Brain microvascular endothelial cell (primary cell): ENCODE results near the gene SLC39A3.

ENCODE experiments used
- DNase-seq: peaks from one replicate; pipeline ENCODE4 v3.0.0-alpha.2; 2020
- H3K27ac ChIP-seq: fragments of 250-450 bp; sonication (Bioruptor Pico); 2 replicates; pipeline ENCODE4 v1.5.1; 2020; ENCODE audit warnings: mild to moderate bottlenecking, moderate library complexity
- H3K27me3 ChIP-seq: fragments of 250-450 bp; sonication (Bioruptor Pico); replicated peaks from 2 replicates; pipeline ENCODE4 v1.5.1; 2020; ENCODE audit warnings: mild to moderate bottlenecking
- H3K36me3 ChIP-seq: fragments of 250-450 bp; sonication (Bioruptor Pico); replicated peaks from 2 replicates; pipeline ENCODE4 v1.5.1; 2020; ENCODE audit warnings: mild to moderate bottlenecking
- H3K4me3 ChIP-seq: 2 replicates; pipeline ENCODE4 v1.5.1; 2011; ENCODE audit warnings: low read depth, mild to moderate bottlenecking, control low read depth, low read length, moderate library complexity
- in situ Hi-C: cut with HindIII; loops from 2 replicates; pipeline ENCODE4 v1.10.0; 2017; ENCODE audit warnings: low sequenced_read_pairs, low pct_ligation_motif_present
- TF ChIP-seq, protein P1 (sequence below): IDR thresholded peaks from 2 replicates; pipeline ENCODE4 v1.5.1; 2011; ENCODE audit warnings: low read depth, mild to moderate bottlenecking, moderate library complexity, low read length, control low read depth, inconsistent platforms; ENCODE audit errors: missing control alignments

SLC39A3 gene

DNA sequence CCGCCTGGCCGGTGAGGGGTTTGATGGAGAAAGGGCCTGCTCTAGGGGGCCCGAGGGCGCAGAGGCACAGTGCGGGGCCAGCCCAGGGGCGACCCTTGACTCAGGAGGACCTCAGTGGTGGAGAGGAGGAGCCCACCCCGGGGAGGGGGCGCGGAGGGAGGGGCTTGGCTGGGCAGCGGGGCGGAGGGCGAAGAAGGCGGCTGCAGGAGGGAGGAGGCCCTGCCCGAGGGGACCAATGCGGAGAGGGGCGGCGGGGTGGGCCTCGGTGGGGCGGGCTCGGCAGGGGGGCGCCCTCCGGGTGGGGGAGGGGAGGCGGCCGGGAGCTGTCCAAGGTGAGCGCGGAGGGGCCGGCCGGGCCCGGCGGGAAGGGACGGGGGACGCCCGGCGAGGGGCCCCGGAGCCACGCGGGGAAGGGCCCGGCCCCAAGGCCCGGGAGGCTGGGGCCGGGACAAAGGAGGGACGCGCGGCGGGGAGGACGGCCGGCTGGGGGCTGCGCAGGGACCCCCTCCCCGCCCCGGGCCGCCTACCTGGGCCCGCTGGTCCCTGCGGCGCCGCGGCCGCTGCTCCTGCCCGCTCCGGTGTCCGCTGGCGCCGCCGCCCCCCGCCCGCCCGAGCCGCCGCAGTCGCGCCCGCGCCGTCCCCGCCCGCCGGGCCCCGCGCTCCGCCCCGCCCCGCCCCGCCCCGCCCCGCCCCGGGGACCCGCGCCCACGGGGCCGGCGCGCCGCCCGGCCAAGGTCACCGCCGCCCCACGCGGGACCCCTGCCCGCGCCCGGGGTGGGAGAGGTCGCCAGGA is 18.8 kb downstream of the SLC39A3 start, which contains the start of gene DIRAS1:
DIRAS1 (minus strand) TSS at position 596 of the 793 bp plus-strand sequence. CDS start 3,566 bp downstream, outside the sequence.
- Histone ChIP-seq H3K4me3 (peak within 1 kb of the TSS; percentile 15), H3K36me3 (no peaks in the 10 kb centered on the region), H3K27ac (no peak within 1 kb of the TSS), H3K27me3 (peaks cover 10% of the 10 kb centered on the region)
- DNase-seq: no peak
- TF ChIP-seq, protein P1, sequence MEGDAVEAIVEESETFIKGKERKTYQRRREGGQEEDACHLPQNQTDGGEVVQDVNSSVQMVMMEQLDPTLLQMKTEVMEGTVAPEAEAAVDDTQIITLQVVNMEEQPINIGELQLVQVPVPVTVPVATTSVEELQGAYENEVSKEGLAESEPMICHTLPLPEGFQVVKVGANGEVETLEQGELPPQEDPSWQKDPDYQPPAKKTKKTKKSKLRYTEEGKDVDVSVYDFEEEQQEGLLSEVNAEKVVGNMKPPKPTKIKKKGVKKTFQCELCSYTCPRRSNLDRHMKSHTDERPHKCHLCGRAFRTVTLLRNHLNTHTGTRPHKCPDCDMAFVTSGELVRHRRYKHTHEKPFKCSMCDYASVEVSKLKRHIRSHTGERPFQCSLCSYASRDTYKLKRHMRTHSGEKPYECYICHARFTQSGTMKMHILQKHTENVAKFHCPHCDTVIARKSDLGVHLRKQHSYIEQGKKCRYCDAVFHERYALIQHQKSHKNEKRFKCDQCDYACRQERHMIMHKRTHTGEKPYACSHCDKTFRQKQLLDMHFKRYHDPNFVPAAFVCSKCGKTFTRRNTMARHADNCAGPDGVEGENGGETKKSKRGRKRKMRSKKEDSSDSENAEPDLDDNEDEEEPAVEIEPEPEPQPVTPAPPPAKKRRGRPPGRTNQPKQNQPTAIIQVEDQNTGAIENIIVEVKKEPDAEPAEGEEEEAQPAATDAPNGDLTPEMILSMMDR: no peak
- in situ Hi-C loops: no loop called here

- Histone ChIP-seq H3K27me3 (peaks cover 10% of the 10 kb centered on the region), H3K27ac (no peak overlapping the region), H3K4me3 (peak overlapping the region; percentile 15), H3K36me3 (no peaks in the 10 kb centered on the region)
- TF ChIP-seq, protein P1: peak; percentile 22
- DNase-seq: peak; percentile 5
- in situ Hi-C loops: no loop called here
Observed at GRCh38 chr19:2719920-2720776, 19.7 kb downstream of the SLC39A3 start.

DNA sequence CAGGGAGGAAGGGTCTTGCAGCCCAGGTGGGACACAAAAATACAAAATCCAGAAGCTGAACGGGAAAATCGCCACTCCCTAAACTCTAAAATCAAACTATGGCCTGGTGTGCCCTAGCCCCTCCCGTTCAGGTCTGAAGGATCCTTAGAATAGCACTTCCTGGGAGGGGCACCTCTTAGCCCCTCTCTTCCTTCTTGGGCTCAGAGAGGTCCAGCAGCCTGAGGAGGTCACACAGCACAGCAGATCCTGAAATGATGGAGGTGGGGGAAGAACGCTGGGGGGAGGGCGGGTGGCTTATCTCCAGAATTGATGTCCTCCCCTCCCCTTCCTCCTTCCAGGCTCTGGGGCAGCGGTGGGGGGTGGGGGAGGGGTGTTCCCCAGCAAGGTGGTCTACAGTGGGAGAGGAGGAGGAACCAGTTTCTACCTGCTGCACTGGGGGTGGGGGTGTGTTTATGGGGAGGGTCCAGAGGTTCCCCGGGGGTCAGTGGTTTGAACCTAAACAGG is 20.5 kb downstream of the SLC39A3 start:
- in situ Hi-C loops: no loop called here
- DNase-seq: no peak
- H3K27me3 ChIP-seq: peaks cover 10% of the 10 kb centered on the region
- H3K27ac ChIP-seq: no peak overlapping the region
- no peaks in the 10 kb centered on the region for H3K36me3 ChIP-seq
- TF ChIP-seq, protein P1: no peak
- H3K4me3 ChIP-seq: no peak overlapping the region

DNA sequence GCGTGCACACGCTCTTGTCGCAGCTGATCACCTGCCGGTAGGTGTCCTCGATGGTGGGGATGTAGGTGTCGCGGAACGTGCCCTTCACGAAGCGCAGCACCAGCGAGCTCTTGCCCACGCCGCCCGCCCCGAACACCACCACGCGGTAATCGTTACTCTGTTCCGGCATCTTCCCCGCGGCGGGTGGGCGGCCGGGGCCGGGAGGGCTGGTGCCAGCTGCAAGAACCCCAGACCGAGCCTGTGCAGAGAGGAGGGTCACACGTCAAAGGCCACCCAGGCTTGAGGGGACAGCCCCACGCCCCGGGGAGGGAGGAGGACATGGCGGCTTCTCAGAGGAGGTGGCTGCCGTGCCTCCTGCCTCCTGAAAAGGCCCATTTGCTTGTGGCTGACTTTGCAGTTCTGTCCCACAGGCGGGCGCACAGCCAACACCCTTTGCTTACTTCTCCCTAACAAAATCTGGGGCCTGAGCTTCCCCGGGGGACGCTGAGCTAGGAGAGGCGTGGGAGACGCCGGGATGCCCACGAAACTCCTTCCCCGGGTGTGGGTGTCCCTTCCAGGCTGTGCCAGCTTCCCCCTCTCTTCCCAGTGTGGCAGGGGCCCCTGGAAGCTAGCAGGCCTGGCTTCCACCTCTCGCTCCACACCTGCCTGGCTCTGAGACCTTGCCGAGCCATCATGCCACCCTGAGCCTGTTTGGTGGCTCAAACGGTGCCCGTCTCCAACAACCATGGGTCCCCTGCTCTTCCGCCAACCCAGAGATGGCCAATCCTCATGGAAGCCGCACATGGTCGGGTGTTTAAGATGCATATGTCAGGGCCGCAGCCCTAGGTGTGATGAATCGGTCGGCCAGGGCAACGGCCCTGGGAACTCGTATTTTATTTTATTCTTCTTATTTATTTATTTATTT is 21.9 kb downstream of the SLC39A3 start:
- TF ChIP-seq, protein P1: no peak
- in situ Hi-C loops: no loop called here
- Histone ChIP-seq H3K27ac (no peak overlapping the region), H3K27me3 (peaks cover 10% of the 10 kb centered on the region), H3K36me3 (no peaks in the 10 kb centered on the region), H3K4me3 (no peak overlapping the region)
- DNase-seq: no peak

- DNase-seq: no peak
- Histone ChIP-seq H3K36me3 (no peaks in the 10 kb centered on the region), H3K27me3 (peaks cover 10% of the 10 kb centered on the region), H3K27ac (no peak overlapping the region), H3K4me3 (no peak overlapping the region)
- in situ Hi-C loops: no loop called here
- TF ChIP-seq, protein P1: no peak
Observed at GRCh38 chr19:2716722-2717637, 22.8 kb downstream of the SLC39A3 start.
